ENCODE results near the gene PATJ.
A peak's percentile ranks its signal among the peaks of the same experiment; 100 is the strongest.

Gene PATJ

GRCh38 chr1:61993331-61993961 is 251.2 kb downstream of the PATJ start:
- no peak for DNase-seq

GRCh38 chr1:61995641-61996040 is 253.4 kb downstream of the PATJ start:
- DNase-seq, result no peak

GRCh38 chr1:61997123-61997522 is 254.8 kb downstream of the PATJ start:
- no peak for DNase-seq

- DNase-seq, result no peak
Observed at GRCh38 chr1:62003777-62004176, 261.5 kb downstream of the PATJ start.

- DNase-seq, result no peak
Observed at GRCh38 chr1:62006690-62007089, 264.4 kb downstream of the PATJ start.

- DNase-seq, result no peak
Observed at GRCh38 chr1:62011006-62011405, 268.7 kb downstream of the PATJ start.

- DNase-seq, result peak; percentile 65
Observed at GRCh38 chr1:62012095-62012494, 269.8 kb downstream of the PATJ start.

GRCh38 chr1:62012836-62013235 is 270.6 kb downstream of the PATJ start:
- DNase-seq, result peak; percentile 1

- peak; percentile 9 for DNase-seq
Observed at GRCh38 chr1:62013264-62013663, 271.0 kb downstream of the PATJ start.

- DNase-seq, result peak; percentile 89
Observed at GRCh38 chr1:62022382-62022983, 280.2 kb downstream of the PATJ start.

GRCh38 chr1:62024690-62025089 is 282.4 kb downstream of the PATJ start:
- DNase-seq, result peak; percentile 62

- no peak for DNase-seq
Observed at GRCh38 chr1:62025154-62025553, 282.9 kb downstream of the PATJ start.

- DNase-seq, result peak; percentile 18
Observed at GRCh38 chr1:62025892-62026291, 283.6 kb downstream of the PATJ start.

- no peak for DNase-seq
Observed at GRCh38 chr1:62029704-62030103, 287.4 kb downstream of the PATJ start.

- DNase-seq, result no peak
Observed at GRCh38 chr1:62034790-62035189, 292.5 kb downstream of the PATJ start.

- DNase-seq, result peak; percentile 78
Observed at GRCh38 chr1:62037274-62037673, 295.0 kb downstream of the PATJ start.

GRCh38 chr1:62038594-62039284 is 296.5 kb downstream of the PATJ start:
- peak; percentile 34 for DNase-seq

- DNase-seq, result peak; percentile 81
Observed at GRCh38 chr1:62040450-62040849, 298.2 kb downstream of the PATJ start.

- DNase-seq, result peak; percentile 90
Observed at GRCh38 chr1:62040973-62041372, 298.7 kb downstream of the PATJ start.

- DNase-seq, result no peak
Observed at GRCh38 chr1:62043154-62043553, 300.9 kb downstream of the PATJ start.

GRCh38 chr1:62045574-62045973 is 303.3 kb downstream of the PATJ start:
- peak; percentile 96 for DNase-seq

- DNase-seq, result no peak
Observed at GRCh38 chr1:62046927-62047326, 304.6 kb downstream of the PATJ start.

- DNase-seq, result no peak
Observed at GRCh38 chr1:62050165-62050564, 307.9 kb downstream of the PATJ start.

GRCh38 chr1:62052946-62053345 is 310.7 kb downstream of the PATJ start:
- DNase-seq, result no peak
